SK-N-MC (cell line): Measurements from ENCODE around the gene XPC.

Experiments
- EZH2 ChIP-seq: fragments of 200-600 bp; sonication (generic); IDR thresholded peaks from one replicate; pipeline ENCODE4 v1.6.1; 2017; ENCODE audit warnings: antibody characterized with exemption
- FOXP2 ChIP-seq: optimal IDR thresholded peaks from 2 replicates; pipeline ENCODE3; 2011; ENCODE audit warnings: mild to moderate bottlenecking, moderate library complexity; ENCODE audit not compliant: insufficient read depth; ENCODE audit errors: extremely low read length, control extremely low read depth
- POLR2AphosphoS5 ChIP-seq: IDR thresholded peaks from 2 replicates; pipeline ENCODE4 v1.6.1; 2012; ENCODE audit warnings: mild to moderate bottlenecking, low read depth, low read length, borderline replicate concordance

GRCh38 chr3:14174483-14174882, 3.9 kb downstream of the XPC start:
- TF ChIP-seq EZH2 (no peak), POLR2AphosphoS5 (no peak), FOXP2 (no peak)
